ENCODE results near the gene PYDC2. TPM values are rescaled to one million over a fixed set of nuclear protein-coding genes. Genes with fewer than 3 reads are reported as not detected.

PYDC2 gene
- total and polyA plus RNA-seq, 2 of the 8 experiments (the other 6 are each of a cell fraction or from before 2014, with no cell fraction given): not detected

- no peak overlapping the region for H3K9ac ChIP-seq (replicated peaks in 1 of 4; ENCODE audit: extremely low read depth in 1 of 4, low read depth in 3 of 4, low read length in 3 of 4)
- no peaks in the 10 kb centered on the region for H4K20me1 ChIP-seq (replicated peaks in 1 of 2; ENCODE audit: control insufficient read depth in 1 of 2, insufficient read depth in 2 of 2, low read length in 2 of 2)
- no peak overlapping the region for H2AFZ ChIP-seq (ENCODE audit: low read length)
- H4K8ac ChIP-seq (ENCODE audit: extremely low read depth, insufficient read depth, low read length): no peak overlapping the region
- ChIA-PET POLR2A (ENCODE audit: partially characterized antibody) (no interaction called here), CTCF (ENCODE audit: partially characterized antibody) (no interaction called here)
- H3K27ac ChIP-seq (ENCODE audit: low read depth, low read length): no peak overlapping the region
- no peaks in the 10 kb centered on the region for H3K23me2 ChIP-seq (ENCODE audit: low read depth, low read length)
- H2BK5ac ChIP-seq (ENCODE audit: low read depth, low read length): no peak overlapping the region
- H3K27me3 ChIP-seq (replicated peaks in 1 of 4; ENCODE audit: control insufficient read depth in 3 of 4, extremely low read depth in 1 of 4, insufficient read depth in 3 of 4, low read length in 3 of 4): no peaks in the 10 kb centered on the region
- H4K91ac ChIP-seq (replicated peaks; ENCODE audit: insufficient read length, low read length): no peak overlapping the region
- H3K18ac ChIP-seq (ENCODE audit: extremely low read depth, low read length): no peak overlapping the region
- no peak overlapping the region for H3K23ac ChIP-seq (ENCODE audit: insufficient read length)
- H4K5ac ChIP-seq (ENCODE audit: insufficient read length, low read depth, low read length): no peak overlapping the region
- H3K9me3 ChIP-seq (ENCODE audit: insufficient read depth in 2 of 2, low read depth in 1 of 2, low read length in 1 of 2): no peaks in the 10 kb centered on the region
- H3K79me2 ChIP-seq (ENCODE audit: control insufficient read depth in 1 of 2, insufficient read depth in 2 of 2, low read length in 2 of 2): no peaks in the 10 kb centered on the region
- no peak overlapping the region for H3K4ac ChIP-seq (replicated peaks; ENCODE audit: insufficient read length, low read depth, low read length)
- H3K4me2 ChIP-seq (ENCODE audit: insufficient read depth in 1 of 2, low read depth in 2 of 2, low read length in 2 of 2): no peak overlapping the region
- H2BK15ac ChIP-seq (ENCODE audit: low read length): no peak overlapping the region
- H3K14ac ChIP-seq (ENCODE audit: insufficient read length): no peak overlapping the region
- FAIRE-seq (no peak), DNase-seq (ENCODE audit: low read depth in 1 of 2, low spot score in 2 of 2) (no peak)
- H2BK120ac ChIP-seq (replicated peaks; ENCODE audit: low read depth, low read length): no peak overlapping the region
- no peak overlapping the region for H3K4me3 ChIP-seq (ENCODE audit: extremely low read depth in 1 of 4, insufficient read depth in 2 of 4, low read depth in 3 of 4, low read length in 4 of 4)
- H2AK5ac ChIP-seq (ENCODE audit: low read depth, low read length): no peak overlapping the region
- H2BK12ac ChIP-seq (ENCODE audit: low read depth, low read length): 0 out of 2 replicates have a peak overlapping the region, but pooled peaks have one; percentile 50
- no peaks in the 10 kb centered on the region for H3K36me3 ChIP-seq (ENCODE audit: control insufficient read depth in 2 of 4, insufficient read depth in 4 of 4, low read length in 3 of 4)
- 90% methylated on average over 2 of the region's 2 CpGs; no CpG with 5 or more reads in 1 of the 2 experiments for WGBS, 2 experiments (ENCODE audit: extremely low coverage in 1 of 2, insufficient coverage in 1 of 2, insufficient read length in 1 of 2, insufficient replicate concordance in 2 of 2, low coverage in 1 of 2, low lambda C conversion rate in 2 of 2, missing lambda C conversion rate in 1 of 2)
- no peak overlapping the region for H2BK20ac ChIP-seq (ENCODE audit: low read length)
- H3K79me1 ChIP-seq (ENCODE audit: low read depth, low read length): no peaks in the 10 kb centered on the region
- H3K4me1 ChIP-seq (replicated peaks in 1 of 4; ENCODE audit: control insufficient read depth in 3 of 4, insufficient read depth in 4 of 4, low read length in 3 of 4): no peaks in the 10 kb centered on the region
- no peak overlapping the region for H3K56ac ChIP-seq (replicated peaks; ENCODE audit: insufficient read length, low read depth, low read length)
- TF ChIP-seq JUND (IDR thresholded peaks at IDR 0.05; ENCODE audit: low read length) (no peak), SIX5 (IDR thresholded peaks at IDR 0.05; ENCODE audit: low read depth, low read length) (no peak), EZH2 (IDR thresholded peaks at IDR 0.05; ENCODE audit: low read depth, low read length, severe bottlenecking) (no peak), BRCA1 (IDR thresholded peaks at IDR 0.05; ENCODE audit: low read depth, low read length) (no peak), CBX5 (IDR thresholded peaks at IDR 0.05; ENCODE audit: low read depth, low read length) (no peak), CREB1 (IDR thresholded peaks at IDR 0.05) (no peak), MAFK (IDR thresholded peaks at IDR 0.05; ENCODE audit: low read depth, low read length) (no peak), RXRA (IDR thresholded peaks at IDR 0.05; ENCODE audit: insufficient read depth, low read depth, low read length) (no peak), RAD21 (IDR thresholded peaks at IDR 0.05 in 1 of 2, conservative IDR thresholded peaks at IDR 0.05 in 1 of 2; ENCODE audit: low read depth in 2 of 2, low read length in 2 of 2) (no peak)
These were observed 9.6 kb downstream of the PYDC2 start for GRCh38 chr3:191470545-191470944.

All from H1 (cell line).